ENCODE data around the gene MRPL37. TPM values are rescaled to one million over a fixed set of nuclear protein-coding genes. Genes with fewer than 3 reads are reported as not detected.
"Not testable (repeated sequence)": the region's sequence is repeated elsewhere in the genome, so short reads cannot be mapped to it uniquely, and the experiment has no call there.

The MRPL37 gene
- total RNA-seq, 2 donors from 2014 or later = 59.6 to 78.0 TPM

DNA sequence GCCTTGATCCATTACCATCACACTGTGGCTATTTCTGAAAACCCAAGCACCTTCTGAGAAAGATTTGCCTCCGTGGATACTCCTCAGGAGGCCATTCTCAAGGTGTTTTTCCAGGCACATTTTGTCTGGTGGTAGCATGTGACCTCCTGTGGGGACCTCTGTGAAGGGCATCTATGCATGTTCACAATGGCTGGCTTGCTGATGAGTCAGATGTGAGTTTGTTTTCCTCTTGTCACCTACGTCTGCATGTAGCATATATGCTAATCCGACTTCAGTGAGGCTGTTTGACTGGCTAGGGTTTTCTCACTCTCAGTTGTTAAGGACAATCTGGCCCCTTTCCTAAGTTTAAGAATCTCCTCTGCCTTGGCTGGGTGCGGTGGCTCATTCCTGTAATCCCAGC is 7.9 kb downstream of the MRPL37 start:
- DNase-seq; intact Hi-C loops (cut with DNase I, micrococcal nuclease); ATAC-seq: not testable (repeated sequence)

DNA sequence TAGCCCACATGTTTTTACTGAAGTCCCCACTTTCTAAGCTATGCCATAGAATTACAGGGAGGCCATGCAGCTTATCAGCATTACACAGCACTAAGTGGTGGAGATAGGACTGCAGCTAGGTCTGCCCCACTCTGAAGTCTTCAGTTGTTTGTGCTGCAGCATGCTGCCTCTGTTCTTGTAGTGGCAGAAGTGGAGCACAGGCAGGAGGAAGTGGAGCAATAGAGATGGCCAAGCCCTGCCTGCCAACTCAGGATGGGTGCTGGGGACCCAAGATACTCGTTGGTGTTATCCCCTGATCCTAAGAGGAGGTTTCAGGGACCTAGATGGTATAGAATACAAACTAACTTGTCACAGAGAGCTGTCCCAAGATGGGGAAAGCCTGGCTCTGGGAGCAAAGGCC is 12.9 kb downstream of the MRPL37 start:
- no peak for ATAC-seq

GRCh38 chr1:54215523-54215922 is 15.6 kb downstream of the MRPL37 start:
- ATAC-seq (no peak), DNase-seq (no peak)
- intact Hi-C loops (cut with DNase I, micrococcal nuclease) = loop anchor here in 1 of 2 donors (10.0 kb wide), 1 partner anchor 179 kb away; no protein-coding TSS in a partner anchor

More for the DNA sequence above, 12.9 kb downstream of the MRPL37 start:
- no peak for DNase-seq
- intact Hi-C loops (cut with DNase I, micrococcal nuclease) = loop anchor here in 1 of 2 donors (10.0 kb wide), 1 partner anchor 182 kb away; no protein-coding TSS in a partner anchor

- DNase-seq = peak in 1 of 2 donors; percentile 52
- intact Hi-C loops (cut with DNase I, micrococcal nuclease) = loop anchor here in 1 of 2 donors (10.0 kb wide), 1 partner anchor 176 kb away; no protein-coding TSS in a partner anchor
- ATAC-seq = peak; percentile 76
Observed at GRCh38 chr1:54218883-54219687, 19.1 kb downstream of the MRPL37 start.

DNA sequence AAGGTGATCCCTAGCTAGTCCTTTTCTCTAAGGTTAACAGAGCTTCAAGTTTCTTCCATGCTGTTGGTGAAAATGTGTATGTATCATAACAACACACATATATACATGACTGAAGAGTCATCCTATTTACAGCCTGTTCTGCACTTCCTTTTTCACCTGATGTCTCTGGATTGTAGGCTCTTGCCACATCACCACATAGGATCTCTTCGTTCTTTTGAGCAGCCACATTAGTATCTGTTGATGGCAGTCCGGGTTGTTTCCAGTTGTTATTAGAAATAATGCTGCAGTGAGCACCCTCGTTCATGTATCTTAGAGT is 19.7 kb downstream of the MRPL37 start:
- intact Hi-C loops (cut with DNase I, micrococcal nuclease) = loop anchor here in 1 of 2 donors (10.0 kb wide), 1 partner anchor 175 kb away; no protein-coding TSS in a partner anchor
- ATAC-seq = no peak
- no peak for DNase-seq

GRCh38 chr1:54220004-54220811 is 20.2 kb downstream of the MRPL37 start:
- DNase-seq (no peak), ATAC-seq (peak; percentile 3)
- intact Hi-C loops (cut with DNase I, micrococcal nuclease) = no loop called here

- DNase-seq (no peak), ATAC-seq (no peak)
- intact Hi-C loops (cut with DNase I, micrococcal nuclease) = no loop called here
Observed at GRCh38 chr1:54221113-54221834, 21.3 kb downstream of the MRPL37 start.

DNA sequence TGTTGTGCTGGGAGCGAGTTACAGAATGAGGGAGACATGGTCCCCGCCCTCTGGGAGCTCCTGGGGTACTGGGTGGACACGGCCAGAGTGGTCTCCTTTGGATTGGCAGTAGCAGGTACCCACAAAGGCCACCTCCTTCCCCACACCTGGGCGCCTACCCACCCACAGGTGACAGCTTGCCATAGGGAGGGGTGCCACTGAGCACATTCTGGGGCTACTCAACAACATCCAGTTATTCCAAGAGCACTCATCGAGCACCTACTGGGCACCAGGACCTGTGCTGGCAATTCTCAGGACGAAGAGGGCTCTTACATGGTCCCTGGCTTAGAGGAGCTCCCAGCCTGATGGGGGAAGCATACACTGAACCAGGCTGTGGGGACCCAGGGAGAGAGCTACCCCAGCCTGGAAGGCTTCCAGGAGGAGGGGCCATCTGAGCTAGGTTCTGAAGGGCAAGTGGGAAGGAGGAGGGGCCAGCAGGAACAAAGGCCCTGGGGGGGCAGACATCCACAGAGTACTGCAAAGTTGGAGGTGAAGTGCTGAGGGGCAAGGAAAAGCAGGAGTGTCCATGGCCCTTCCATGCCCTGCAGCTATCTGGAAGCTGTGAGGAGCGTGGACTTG is 22.0 kb downstream of the MRPL37 start:
- ATAC-seq (no peak), DNase-seq (no peak)
- intact Hi-C loops (cut with DNase I, micrococcal nuclease) = no loop called here

DNA sequence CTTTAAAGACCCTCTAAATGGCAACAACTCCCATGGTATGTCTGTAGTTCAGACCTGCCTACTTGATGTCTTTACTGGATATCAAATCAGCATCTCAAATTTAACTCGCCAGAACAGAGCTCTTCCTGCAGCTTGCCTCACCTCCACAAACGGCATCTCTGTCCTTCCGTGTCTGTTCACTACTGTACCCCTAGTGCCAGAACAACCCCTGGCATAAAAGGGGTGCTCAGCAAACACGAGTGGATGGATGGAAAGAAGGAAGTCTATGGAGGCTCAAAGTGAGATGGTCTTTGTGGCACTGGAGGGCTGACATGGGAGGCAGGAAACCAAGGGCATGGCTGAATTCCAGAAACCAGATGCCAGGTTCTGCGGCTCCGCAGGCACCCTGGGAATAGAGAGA is 22.7 kb downstream of the MRPL37 start:
- intact Hi-C loops (cut with DNase I, micrococcal nuclease) = no loop called here
- DNase-seq (no peak), ATAC-seq (no peak)

DNA sequence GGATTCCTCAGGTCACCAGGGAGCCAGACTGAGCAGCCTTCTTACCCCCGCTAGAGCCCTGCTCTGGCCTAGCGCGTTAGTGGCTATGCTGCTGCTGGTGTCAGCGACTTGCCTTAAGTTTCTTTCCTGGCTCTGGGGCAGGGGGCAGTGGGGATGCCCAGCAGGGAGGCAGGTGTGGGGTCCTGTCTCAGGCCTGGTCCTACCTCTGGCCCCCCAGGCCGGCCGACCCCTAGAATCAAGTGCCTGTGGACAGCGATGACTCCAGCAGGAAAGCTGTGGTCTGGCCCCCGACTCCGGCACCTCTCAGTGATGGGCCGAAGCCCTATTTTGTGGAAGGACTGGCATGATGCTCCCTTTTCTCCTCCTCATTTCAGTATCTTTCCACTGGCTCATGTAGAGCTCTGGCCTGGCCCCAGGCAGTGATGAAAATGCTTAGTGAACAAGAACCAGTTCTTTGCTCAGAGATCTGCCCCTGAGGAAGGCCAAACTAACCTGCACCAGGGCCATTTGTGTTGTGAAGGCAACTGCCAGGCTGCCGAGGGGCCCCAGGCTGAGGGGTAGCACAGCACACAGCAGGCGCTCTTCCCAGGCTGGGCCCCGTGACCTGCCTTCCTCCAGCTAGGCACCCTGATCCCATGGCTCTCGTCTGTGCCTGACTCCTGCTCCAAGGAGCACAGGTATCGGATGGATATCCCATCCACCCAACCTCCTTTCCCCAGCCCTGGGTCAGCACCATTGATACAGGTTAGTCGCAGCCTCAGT is 23.7 kb downstream of the MRPL37 start:
- ATAC-seq (no peak), DNase-seq (no peak)
- intact Hi-C loops (cut with DNase I, micrococcal nuclease) = no loop called here

DNA sequence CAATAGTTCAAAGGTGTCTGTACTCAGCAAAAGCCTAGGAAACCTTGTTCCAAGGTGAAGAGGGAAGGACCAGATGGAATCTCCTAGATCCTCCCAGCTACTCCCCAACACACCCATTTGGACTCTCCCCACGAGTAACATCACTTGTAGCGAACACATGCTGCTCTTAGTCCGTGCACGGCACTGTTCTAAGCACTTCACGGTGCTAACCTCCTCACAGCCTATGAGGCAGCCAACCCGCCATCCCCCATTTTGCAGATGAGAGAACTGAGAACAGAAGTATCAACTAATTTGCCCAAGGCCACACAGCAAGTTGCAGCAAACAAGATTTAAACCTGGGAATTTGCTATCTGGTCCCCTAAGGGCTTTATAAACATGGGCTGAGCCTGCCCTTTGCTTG is 24.3 kb downstream of the MRPL37 start:
- ATAC-seq (no peak), DNase-seq (no peak)
- intact Hi-C loops (cut with DNase I, micrococcal nuclease) = no loop called here

DNA sequence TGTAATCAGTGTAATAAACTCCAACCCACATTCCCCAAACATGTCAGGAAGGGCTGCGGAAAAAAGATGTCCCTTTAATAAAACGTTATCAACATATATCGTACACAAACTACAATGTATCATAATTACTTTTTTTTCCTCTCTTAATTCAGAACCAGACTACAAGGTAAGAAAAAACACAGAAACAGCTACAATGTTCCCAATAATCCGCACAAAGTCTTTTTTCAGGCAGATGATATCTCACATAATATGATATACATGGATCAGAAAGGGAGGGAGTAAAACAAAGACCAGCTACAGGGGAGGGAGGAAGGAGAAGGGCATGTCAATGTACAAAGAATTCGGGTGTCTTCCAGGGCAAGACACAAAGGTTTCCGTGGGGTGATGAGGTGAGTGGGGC is 25.4 kb downstream of the MRPL37 start:
- no peak for DNase-seq
- ATAC-seq = no peak
- intact Hi-C loops (cut with DNase I, micrococcal nuclease) = no loop called here

GRCh38 chr1:54225986-54226559 is 26.1 kb downstream of the MRPL37 start:
- intact Hi-C loops (cut with DNase I, micrococcal nuclease) = no loop called here
- ATAC-seq (no peak), DNase-seq (no peak)

GRCh38 chr1:54227091-54227602 is 27.2 kb downstream of the MRPL37 start:
- DNase-seq (no peak), ATAC-seq (peak; percentile 34)
- intact Hi-C loops (cut with DNase I, micrococcal nuclease) = no loop called here

GRCh38 chr1:54227891-54228310 is 27.9 kb downstream of the MRPL37 start:
- no peak for DNase-seq
- intact Hi-C loops (cut with DNase I, micrococcal nuclease) = no loop called here
- ATAC-seq = no peak

DNA sequence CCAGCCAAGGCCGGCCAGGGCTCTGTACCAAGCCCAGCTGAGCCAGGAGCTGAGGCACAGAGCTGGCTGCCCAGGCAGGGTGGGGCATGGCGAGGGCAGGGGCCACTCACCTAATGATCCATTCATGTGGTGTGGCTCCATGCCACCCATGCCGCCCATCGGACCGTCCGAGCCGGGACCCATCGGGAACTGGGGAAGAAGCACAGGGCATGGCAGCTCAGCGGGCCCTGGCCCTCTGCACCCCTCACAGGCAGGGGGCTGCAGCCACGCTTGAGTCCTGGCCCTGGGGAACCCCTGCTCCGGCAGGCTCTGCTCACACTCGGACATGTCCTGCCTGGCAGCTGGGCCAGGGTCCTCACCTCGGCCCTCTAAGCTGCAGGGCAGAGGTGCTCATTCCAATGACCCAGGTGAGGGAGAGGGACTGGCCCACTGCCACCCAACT is 28.7 kb downstream of the MRPL37 start:
- intact Hi-C loops (cut with DNase I, micrococcal nuclease) = no loop called here
- peak; percentile 17 for ATAC-seq
- DNase-seq = no peak

GRCh38 chr1:54229281-54229891 is 29.4 kb downstream of the MRPL37 start:
- intact Hi-C loops (cut with DNase I, micrococcal nuclease) = no loop called here
- DNase-seq = no peak
- ATAC-seq = peak; percentile 36
